ENCODE results near the gene CD320.
"Not testable (repeated sequence)": the region's sequence is repeated elsewhere in the genome, so short reads cannot be mapped to it uniquely, and the experiment has no call there.

DNA sequence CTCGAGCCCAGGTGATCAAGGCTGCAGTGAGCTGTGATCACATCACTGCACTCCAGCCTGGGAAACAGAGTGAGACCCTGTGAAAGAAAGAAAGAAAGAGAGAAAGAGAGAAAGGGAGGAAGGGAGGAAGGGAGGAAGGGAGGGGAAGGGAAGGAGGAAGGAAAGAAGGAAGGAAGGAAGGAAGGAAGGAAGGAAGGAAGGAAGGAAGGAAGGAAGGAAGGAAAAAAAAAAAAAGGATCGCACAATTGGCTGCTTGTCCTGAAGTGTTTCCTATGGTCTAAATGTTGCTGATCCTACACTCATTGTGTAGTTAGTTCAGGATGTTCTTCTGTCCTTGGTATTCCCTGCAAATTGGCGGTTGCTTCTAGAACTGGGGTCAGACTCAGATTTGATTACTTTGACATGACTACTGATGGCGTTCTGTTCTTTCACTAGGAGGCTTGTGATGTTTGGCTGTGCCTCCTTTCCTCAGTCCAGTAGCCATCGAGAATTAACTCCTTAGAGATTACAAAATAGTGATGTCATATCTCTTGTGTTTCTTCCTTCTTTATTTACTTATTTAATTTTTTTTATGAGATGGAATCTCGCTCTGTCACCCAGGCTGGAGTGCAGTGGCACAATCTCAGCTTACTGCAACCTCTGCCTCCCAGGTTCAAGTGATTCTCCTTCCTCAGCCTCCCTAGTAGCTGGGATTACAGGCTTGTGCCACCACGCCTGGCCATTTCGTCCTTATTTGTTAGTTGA is 41.6 kb upstream of the CD320 start:
- TF ChIP-seq, protein P1, sequence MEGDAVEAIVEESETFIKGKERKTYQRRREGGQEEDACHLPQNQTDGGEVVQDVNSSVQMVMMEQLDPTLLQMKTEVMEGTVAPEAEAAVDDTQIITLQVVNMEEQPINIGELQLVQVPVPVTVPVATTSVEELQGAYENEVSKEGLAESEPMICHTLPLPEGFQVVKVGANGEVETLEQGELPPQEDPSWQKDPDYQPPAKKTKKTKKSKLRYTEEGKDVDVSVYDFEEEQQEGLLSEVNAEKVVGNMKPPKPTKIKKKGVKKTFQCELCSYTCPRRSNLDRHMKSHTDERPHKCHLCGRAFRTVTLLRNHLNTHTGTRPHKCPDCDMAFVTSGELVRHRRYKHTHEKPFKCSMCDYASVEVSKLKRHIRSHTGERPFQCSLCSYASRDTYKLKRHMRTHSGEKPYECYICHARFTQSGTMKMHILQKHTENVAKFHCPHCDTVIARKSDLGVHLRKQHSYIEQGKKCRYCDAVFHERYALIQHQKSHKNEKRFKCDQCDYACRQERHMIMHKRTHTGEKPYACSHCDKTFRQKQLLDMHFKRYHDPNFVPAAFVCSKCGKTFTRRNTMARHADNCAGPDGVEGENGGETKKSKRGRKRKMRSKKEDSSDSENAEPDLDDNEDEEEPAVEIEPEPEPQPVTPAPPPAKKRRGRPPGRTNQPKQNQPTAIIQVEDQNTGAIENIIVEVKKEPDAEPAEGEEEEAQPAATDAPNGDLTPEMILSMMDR (IDR thresholded peaks at IDR 0.05): not testable (repeated sequence)
- not testable (repeated sequence) for TF ChIP-seq RAD21 (conservative IDR thresholded peaks at IDR 0.05 in 1 of 2, IDR thresholded peaks at IDR 0.05 in 1 of 2); NFE2L2 (conservative IDR thresholded peaks at IDR 0.05; ENCODE audit: low read length); CBX2 (IDR thresholded peaks at IDR 0.05; ENCODE audit: borderline replicate concordance, low read depth); NPAS2 (CRISPR knock-in tag; IDR thresholded peaks at IDR 0.05; ENCODE audit: borderline replicate concordance); POLR2A (IDR thresholded peaks at IDR 0.05; ENCODE audit: low read length); BHLHE40 (IDR thresholded peaks at IDR 0.05; ENCODE audit: low read depth, low read length); RFX5 (IDR thresholded peaks at IDR 0.05); JUN (IDR thresholded peaks at IDR 0.05)
- TF ChIP-seq, protein P2, sequence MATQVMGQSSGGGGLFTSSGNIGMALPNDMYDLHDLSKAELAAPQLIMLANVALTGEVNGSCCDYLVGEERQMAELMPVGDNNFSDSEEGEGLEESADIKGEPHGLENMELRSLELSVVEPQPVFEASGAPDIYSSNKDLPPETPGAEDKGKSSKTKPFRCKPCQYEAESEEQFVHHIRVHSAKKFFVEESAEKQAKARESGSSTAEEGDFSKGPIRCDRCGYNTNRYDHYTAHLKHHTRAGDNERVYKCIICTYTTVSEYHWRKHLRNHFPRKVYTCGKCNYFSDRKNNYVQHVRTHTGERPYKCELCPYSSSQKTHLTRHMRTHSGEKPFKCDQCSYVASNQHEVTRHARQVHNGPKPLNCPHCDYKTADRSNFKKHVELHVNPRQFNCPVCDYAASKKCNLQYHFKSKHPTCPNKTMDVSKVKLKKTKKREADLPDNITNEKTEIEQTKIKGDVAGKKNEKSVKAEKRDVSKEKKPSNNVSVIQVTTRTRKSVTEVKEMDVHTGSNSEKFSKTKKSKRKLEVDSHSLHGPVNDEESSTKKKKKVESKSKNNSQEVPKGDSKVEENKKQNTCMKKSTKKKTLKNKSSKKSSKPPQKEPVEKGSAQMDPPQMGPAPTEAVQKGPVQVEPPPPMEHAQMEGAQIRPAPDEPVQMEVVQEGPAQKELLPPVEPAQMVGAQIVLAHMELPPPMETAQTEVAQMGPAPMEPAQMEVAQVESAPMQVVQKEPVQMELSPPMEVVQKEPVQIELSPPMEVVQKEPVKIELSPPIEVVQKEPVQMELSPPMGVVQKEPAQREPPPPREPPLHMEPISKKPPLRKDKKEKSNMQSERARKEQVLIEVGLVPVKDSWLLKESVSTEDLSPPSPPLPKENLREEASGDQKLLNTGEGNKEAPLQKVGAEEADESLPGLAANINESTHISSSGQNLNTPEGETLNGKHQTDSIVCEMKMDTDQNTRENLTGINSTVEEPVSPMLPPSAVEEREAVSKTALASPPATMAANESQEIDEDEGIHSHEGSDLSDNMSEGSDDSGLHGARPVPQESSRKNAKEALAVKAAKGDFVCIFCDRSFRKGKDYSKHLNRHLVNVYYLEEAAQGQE (IDR thresholded peaks at IDR 0.05): not testable (repeated sequence)
- TF ChIP-seq, protein P3, sequence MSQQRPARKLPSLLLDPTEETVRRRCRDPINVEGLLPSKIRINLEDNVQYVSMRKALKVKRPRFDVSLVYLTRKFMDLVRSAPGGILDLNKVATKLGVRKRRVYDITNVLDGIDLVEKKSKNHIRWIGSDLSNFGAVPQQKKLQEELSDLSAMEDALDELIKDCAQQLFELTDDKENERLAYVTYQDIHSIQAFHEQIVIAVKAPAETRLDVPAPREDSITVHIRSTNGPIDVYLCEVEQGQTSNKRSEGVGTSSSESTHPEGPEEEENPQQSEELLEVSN (IDR thresholded peaks at IDR 0.05; ENCODE audit: borderline replicate concordance, low read depth): not testable (repeated sequence)
- TF ChIP-seq, protein P4, sequence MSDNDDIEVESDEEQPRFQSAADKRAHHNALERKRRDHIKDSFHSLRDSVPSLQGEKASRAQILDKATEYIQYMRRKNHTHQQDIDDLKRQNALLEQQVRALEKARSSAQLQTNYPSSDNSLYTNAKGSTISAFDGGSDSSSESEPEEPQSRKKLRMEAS (IDR thresholded peaks at IDR 0.05): not testable (repeated sequence)

Data from A549 (cell line).